Endothelial cell of umbilical vein (primary cell): Measurements from ENCODE around the gene SORCS2. TPM values are rescaled to one million over a fixed set of nuclear protein-coding genes. Genes with fewer than 3 reads are reported as not detected.

Source experiments
- BruUV-seq: library from RNA; stranded (reverse); fragments of 400-500 nt; replicated peaks from 2 replicates; lab custom pipeline; 2021; lab: Mats Ljungman, UMichigan
- CTCF ChIA-PET: fragments of 300-600, 350-600 bp; sonication (Branson Sonifier 250); formaldehyde crosslinking; loops from one replicate; lab custom pipeline; 2021; ENCODE audit warnings: antibody characterized with exemption, inconsistent platforms; lab: Charles Lee
- POLR2A ChIA-PET: fragments of 300-600, 350-600 bp; sonication (Branson Sonifier 250); formaldehyde crosslinking; loops from one replicate; lab custom pipeline; 2021; ENCODE audit warnings: antibody characterized with exemption, inconsistent platforms; lab: Charles Lee
- DNase-seq: peaks from one replicate; pipeline ENCODE4 v3.0.0-alpha.2; 2011; ENCODE audit warnings: low read depth, low spot score
- FAIRE-seq: peaks from 2 replicates; lab custom pipeline; 2011; peaks lifted over from hg19 to GRCh38; lab: Jason Lieb, UNC
- H2AFZ ChIP-seq: 2 replicates; pipeline ENCODE4 v1.6.0; 2012; ENCODE audit warnings: low read depth, low read length, control low read depth, inconsistent platforms
- H3K27ac ChIP-seq: 2 replicates; pipeline ENCODE4 v1.5.1; 2011; ENCODE audit warnings: low read depth, mild to moderate bottlenecking, control low read depth, low read length, moderate library complexity; ENCODE audit not compliant: insufficient read depth
- H3K27me3 ChIP-seq, 2 experiments: 2 replicates each; pipeline versions ENCODE4 v1.6.0 to v1.6.1; 2011; ENCODE audit warnings: low read length in 2 of 2, mixed read lengths in 1 of 2; ENCODE audit not compliant: control insufficient read depth in 2 of 2, insufficient read depth in 2 of 2
- H3K36me3 ChIP-seq, 2 experiments: 2 replicates in 1 of 2; 3 replicates in 1 of 2; pipeline ENCODE4 v1.5.1; 2011; ENCODE audit warnings: low read length in 2 of 2, mild to moderate bottlenecking in 1 of 2, moderate library complexity in 1 of 2; ENCODE audit not compliant: control insufficient read depth in 2 of 2, insufficient read depth in 2 of 2; ENCODE audit errors: extremely low read depth in 1 of 2
- H3K4me1 ChIP-seq: 3 replicates; pipeline ENCODE4 v1.5.1; 2011; ENCODE audit warnings: mild to moderate bottlenecking, low read length; ENCODE audit not compliant: control insufficient read depth, insufficient read depth; ENCODE audit errors: extremely low read depth
- H3K4me2 ChIP-seq: 2 replicates; pipeline ENCODE4 v1.6.1; 2011; ENCODE audit warnings: low read length, control low read depth, mixed read lengths; ENCODE audit not compliant: insufficient read depth
- H3K4me3 ChIP-seq, 3 experiments: fragments of 200-600 bp in 1 of 3; sonication (generic), shearing (Covaris generic) in 1 of 3; replicated peaks in 1 of 3; 2 replicates each; pipeline ENCODE4 v1.5.1; 2011 to 2016; ENCODE audit warnings: control low read depth in 3 of 3, low read length in 3 of 3, mild to moderate bottlenecking in 2 of 3, inconsistent platforms in 1 of 3, low read depth in 1 of 3, moderate library complexity in 1 of 3; ENCODE audit not compliant: insufficient read depth in 1 of 3
- H3K79me2 ChIP-seq: 2 replicates; pipeline ENCODE4 v1.6.0; 2012; ENCODE audit warnings: low read length, inconsistent platforms; ENCODE audit not compliant: control insufficient read depth, insufficient read depth
- H3K9ac ChIP-seq: replicated peaks from 2 replicates; pipeline ENCODE3; 2011; ENCODE audit warnings: low read length, control low read depth; ENCODE audit not compliant: insufficient read depth; ENCODE audit errors: extremely low read depth
- H3K9me1 ChIP-seq: replicated peaks from 3 replicates; pipeline ENCODE4 v1.6.0; 2011; ENCODE audit warnings: mild to moderate bottlenecking, low read length; ENCODE audit not compliant: control insufficient read depth, insufficient read depth; ENCODE audit errors: extremely low read depth
- H3K9me3 ChIP-seq: replicated peaks from 2 replicates; pipeline ENCODE4 v1.5.1; 2012; ENCODE audit warnings: low read length, inconsistent platforms; ENCODE audit not compliant: control insufficient read depth, insufficient read depth
- H4K20me1 ChIP-seq: replicated peaks from 2 replicates; pipeline ENCODE3; 2011; ENCODE audit warnings: mild to moderate bottlenecking, low read length; ENCODE audit not compliant: control insufficient read depth, insufficient read depth; ENCODE audit errors: extremely low read depth
- CTCF ChIP-seq, 2 donors: IDR thresholded peaks; 1 replicate in 1 of 2; 2 replicates in 1 of 2; pipeline ENCODE4 v1.5.1; 2011; ENCODE audit warnings: low read length in 2 of 2, mild to moderate bottlenecking in 2 of 2, moderate library complexity in 2 of 2, control low read depth in 1 of 2, inconsistent platforms in 1 of 2, low read depth in 1 of 2; ENCODE audit not compliant: insufficient read depth in 1 of 2; ENCODE audit errors: extremely low read depth in 1 of 2
- EZH2 ChIP-seq: IDR thresholded peaks from 2 replicates; pipeline ENCODE4 v1.6.1; 2012; ENCODE audit warnings: borderline replicate concordance, low read depth, mild to moderate bottlenecking, moderate library complexity, low read length, inconsistent platforms; ENCODE audit not compliant: severe bottlenecking
- FOS ChIP-seq: IDR thresholded peaks from 2 replicates; pipeline ENCODE4 v1.6.1; 2011; ENCODE audit warnings: mild to moderate bottlenecking, low read length, moderate library complexity, borderline replicate concordance; ENCODE audit not compliant: insufficient read depth
- GATA2 ChIP-seq: IDR thresholded peaks from 2 replicates; pipeline ENCODE4 v1.7.0; 2011; ENCODE audit warnings: low read depth, mild to moderate bottlenecking, moderate library complexity, mixed read lengths, low read length; ENCODE audit not compliant: insufficient read length, insufficient read depth
- JUN ChIP-seq: IDR thresholded peaks from 2 replicates; pipeline ENCODE4 v1.6.1; 2011; ENCODE audit warnings: borderline replicate concordance, low read depth; ENCODE audit not compliant: insufficient read length, insufficient read depth
- MAX ChIP-seq: IDR thresholded peaks from 2 replicates; pipeline ENCODE4 v1.6.1; 2011; ENCODE audit not compliant: insufficient read depth, insufficient read length
- MYC ChIP-seq: IDR thresholded peaks from one replicate; pipeline ENCODE4 v1.6.1; 2011; ENCODE audit warnings: mild to moderate bottlenecking, low read depth, low read length
- POLR2A ChIP-seq: IDR thresholded peaks from 2 replicates; pipeline ENCODE4 v1.6.1; 2012; ENCODE audit warnings: low read depth, mild to moderate bottlenecking, control low read depth, low read length
- POLR2AphosphoS5 ChIP-seq: IDR thresholded peaks from 2 replicates; pipeline ENCODE4 v1.6.1; 2012; ENCODE audit warnings: low read depth, mild to moderate bottlenecking, control low read depth, low read length, moderate library complexity; ENCODE audit not compliant: insufficient read depth
- dilution Hi-C: fragments of 300-500 bp; cut with MboI; formaldehyde crosslinking; loops from one replicate; pipeline ENCODE4 v1.15.0; 2019; ENCODE audit warnings: low sequenced_read_pairs; ENCODE audit not compliant: extremely low pct_ligation_motif_present
- intact Hi-C: fragments of 100-400 bp; cut with micrococcal nuclease; formaldehyde crosslinking; loops from one replicate; pipeline ENCODE4 v1.10.0; 2022
- polyA plus RNA-seq, 4 experiments: library from polyadenylated mRNA; depleted of rRNA in 3 of 4; stranded (reverse) in 3 of 4; unstranded in 1 of 4; fragments of >200 nt; gene quantifications; 2 replicates each; pipeline versions ENCODE4 v1.2.1 to v1.2.3, GENCODE V29; 2011 to 2012; ENCODE audit warnings: missing spikeins in 1 of 4
- total RNA-seq: library from RNA; stranded (reverse); gene quantifications from 2 replicates; pipeline ENCODE4 v1.2.3, GENCODE V29; 2021

The SORCS2 gene
- total and polyA plus RNA-seq, 2 donors (not counting 3 experiments of a cell fraction or from before 2014, with no cell fraction given) = not detected

GRCh38 chr4:7368296-7368695 lies 176.0 kb downstream of the SORCS2 start:
- Histone ChIP-seq H3K79me2 (no peaks in the 10 kb centered on the region), H3K36me3 (no peaks in the 10 kb centered on the region), H3K27me3 (no peaks in the 10 kb centered on the region), H3K9me3 (no peaks in the 10 kb centered on the region), H3K9me1 (no peaks in the 10 kb centered on the region), H4K20me1 (no peaks in the 10 kb centered on the region), H3K4me3 (no peak overlapping the region), H2AFZ (no peak overlapping the region), H3K27ac (no peak overlapping the region), H3K4me1 (no peaks in the 10 kb centered on the region), H3K4me2 (no peak overlapping the region), H3K9ac (no peak overlapping the region)
- TF ChIP-seq POLR2A (no peak), POLR2AphosphoS5 (no peak), FOS (no peak), MYC (no peak), EZH2 (no peak)
- dilution Hi-C loops (no loop called here), intact Hi-C loops (no loop called here)
- BruUV-seq = no TSS peak
- no peak for FAIRE-seq
- ChIA-PET CTCF (no interaction called here), POLR2A (no interaction called here)
- no peak for DNase-seq

- no peak overlapping the region for H3K27ac ChIP-seq
- no peak overlapping the region for H3K4me3 ChIP-seq
- H3K27me3 ChIP-seq = no peaks in the 10 kb centered on the region
- no peak overlapping the region for H3K4me2 ChIP-seq
- intact Hi-C loops = no loop called here
- DNase-seq (no peak), FAIRE-seq (no peak)
- no peaks in the 10 kb centered on the region for H3K9me3 ChIP-seq
- H2AFZ ChIP-seq = no peak overlapping the region
- no peaks in the 10 kb centered on the region for H4K20me1 ChIP-seq
- TF ChIP-seq JUN (no peak), FOS (no peak), MAX (no peak), EZH2 (no peak), MYC (no peak), GATA2 (no peak), CTCF (IDR thresholded peaks at IDR 0.05; ENCODE audit: extremely low read depth in 1 of 2, insufficient read depth in 1 of 2, low read depth in 1 of 2, low read length in 2 of 2) (no peak), POLR2AphosphoS5 (no peak), POLR2A (no peak)
- CTCF ChIA-PET = no interaction called here
- dilution Hi-C loops = no loop called here
- no peaks in the 10 kb centered on the region for H3K4me1 ChIP-seq
- no peak overlapping the region for H3K9ac ChIP-seq
- no TSS peak for BruUV-seq
- POLR2A ChIA-PET = no interaction called here
- H3K36me3 ChIP-seq = no peaks in the 10 kb centered on the region
- no peaks in the 10 kb centered on the region for H3K9me1 ChIP-seq
- H3K79me2 ChIP-seq = no peaks in the 10 kb centered on the region
Measured at GRCh38 chr4:7369511-7369910, 177.2 kb downstream of the SORCS2 start.
